ENCODE measurements around the gene HSPE1.

DNA sequence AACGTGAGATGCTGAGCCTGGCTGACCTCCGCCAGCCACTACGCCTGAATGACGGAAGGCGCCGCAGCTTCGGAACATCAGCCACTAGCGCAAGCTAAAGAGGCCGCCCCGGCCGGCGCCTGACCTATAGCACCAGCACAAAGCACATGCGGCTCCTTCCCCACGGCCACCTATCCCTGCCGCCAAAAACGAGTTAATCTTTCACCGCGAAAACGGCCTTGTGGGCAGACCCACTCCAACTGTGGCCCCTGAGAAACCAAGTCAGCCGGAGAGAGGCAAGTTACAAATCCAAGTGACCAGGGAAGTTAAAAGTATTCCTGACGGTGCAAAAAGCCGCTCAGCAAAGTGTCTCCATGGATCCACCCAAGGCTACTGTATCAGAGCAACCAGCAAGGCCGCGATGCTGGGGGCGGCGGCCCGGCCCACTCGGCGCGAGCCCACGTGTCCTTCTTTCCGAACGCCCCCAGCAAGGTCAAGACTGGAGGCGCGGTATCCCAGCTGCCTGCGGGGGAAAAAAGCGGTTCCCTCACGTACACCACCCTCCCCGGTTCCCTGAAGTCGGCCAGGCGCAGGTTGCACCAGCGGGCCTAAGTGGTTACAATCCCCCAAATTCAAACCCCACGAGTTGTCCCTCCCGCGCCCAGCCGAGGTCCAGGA is 1.1 kb upstream of the HSPE1 start:
- no peak for TF ChIP-seq CTCF (conservative IDR thresholded peaks at IDR 0.05; ENCODE audit: low read depth, low read length)
- TF ChIP-seq EZH2 (IDR thresholded peaks at IDR 0.05; ENCODE audit: low read length, unreplicated experiment), result no peak
- TF ChIP-seq EZH2phosphoT487 (IDR thresholded peaks at IDR 0.05; ENCODE audit: borderline replicate concordance, low read length), result no peak
